Activated T-cell treated with anti-CD3 and anti-CD28 coated beads for 1 hour (primary cell): ENCODE results near the gene RAD50.
"Not testable (repeated sequence)": the region's sequence is repeated elsewhere in the genome, so short reads cannot be mapped to it uniquely, and the experiment has no call there.

Source experiments
- DNase-seq: peaks from one replicate; pipeline ENCODE4 v3.0.0-alpha.2; 2020; ENCODE audit warnings: low read depth

RAD50 gene

GRCh38 chr5:132633587-132633986 lies 76.8 kb downstream of the RAD50 start:
- not testable (repeated sequence) for DNase-seq

GRCh38 chr5:132635873-132636272 lies 79.1 kb downstream of the RAD50 start:
- no peak for DNase-seq

- no peak for DNase-seq
Observed at GRCh38 chr5:132637241-132637640, 80.5 kb downstream of the RAD50 start.

GRCh38 chr5:132639706-132640130 lies 82.9 kb downstream of the RAD50 start:
- no peak for DNase-seq

- no peak for DNase-seq
Observed at GRCh38 chr5:132640613-132641012, 83.8 kb downstream of the RAD50 start.

DNA sequence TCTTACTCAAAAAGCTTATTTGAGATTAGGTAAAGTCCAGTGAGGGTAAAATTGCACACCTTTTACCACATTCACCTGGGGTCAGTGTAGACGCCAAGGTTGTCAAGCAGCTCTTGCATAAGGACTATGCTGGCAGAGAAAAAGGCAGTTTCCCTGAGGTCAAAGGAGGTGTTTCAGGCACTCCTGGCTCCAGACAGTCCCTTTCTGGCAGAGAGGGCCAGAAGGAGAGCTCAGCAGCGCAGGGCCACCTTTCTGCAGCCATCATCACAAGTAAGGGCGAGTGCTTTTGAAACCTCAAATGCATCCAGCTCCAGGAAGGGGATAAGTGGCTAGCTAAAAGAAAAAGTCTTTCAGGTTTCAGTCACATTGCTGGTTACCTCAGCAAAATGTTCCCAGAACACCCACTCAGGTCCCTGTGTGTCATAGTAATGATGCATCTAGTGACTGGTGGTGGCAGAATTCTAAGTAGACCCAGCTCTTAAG lies 84.5 kb downstream of the RAD50 start:
- no peak for DNase-seq

DNA sequence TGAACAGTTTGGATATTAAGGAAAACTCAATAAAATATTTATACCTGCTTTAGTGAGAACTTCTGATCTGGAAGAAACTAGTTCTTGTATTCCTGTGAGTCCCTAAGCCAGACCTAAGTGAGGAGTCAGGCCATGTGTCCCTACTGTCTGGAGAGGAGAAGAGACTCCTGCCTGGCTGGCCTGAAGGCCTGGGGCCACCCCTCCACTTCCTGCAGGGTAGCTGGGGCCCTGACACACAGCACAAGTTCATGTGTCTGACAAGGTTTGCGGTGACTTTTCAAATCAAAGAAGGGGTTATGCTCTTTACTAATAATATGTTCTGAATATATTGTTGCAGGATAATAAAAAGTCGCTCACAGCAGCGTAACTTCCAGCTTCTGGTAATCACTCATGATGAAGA lies 85.1 kb downstream of the RAD50 start:
- DNase-seq = no peak

- DNase-seq = no peak
Observed at GRCh38 chr5:132644177-132644576, 87.4 kb downstream of the RAD50 start.

GRCh38 chr5:132646583-132647266 lies 89.9 kb downstream of the RAD50 start:
- no peak for DNase-seq

DNA sequence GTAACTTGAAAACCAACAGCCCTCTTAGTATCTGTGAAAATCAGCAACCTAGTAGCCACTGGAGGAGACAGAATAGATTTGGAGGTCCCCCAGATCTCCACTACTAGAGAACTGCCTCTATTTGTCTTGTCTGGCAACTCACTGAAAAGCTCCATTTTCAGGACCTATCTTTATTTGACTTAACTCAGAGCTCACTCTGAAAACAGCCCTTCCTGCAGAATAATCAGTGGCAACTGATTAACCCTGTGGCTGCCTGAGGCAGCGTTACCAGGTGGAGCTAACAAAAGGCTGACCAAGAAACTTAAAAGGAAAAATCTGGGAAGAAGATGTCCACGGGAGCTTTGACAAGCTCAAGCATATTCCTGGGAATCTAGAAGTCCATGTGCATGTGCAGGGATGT lies 90.7 kb downstream of the RAD50 start:
- no peak for DNase-seq

GRCh38 chr5:132648355-132648754 lies 91.6 kb downstream of the RAD50 start:
- no peak for DNase-seq

DNA sequence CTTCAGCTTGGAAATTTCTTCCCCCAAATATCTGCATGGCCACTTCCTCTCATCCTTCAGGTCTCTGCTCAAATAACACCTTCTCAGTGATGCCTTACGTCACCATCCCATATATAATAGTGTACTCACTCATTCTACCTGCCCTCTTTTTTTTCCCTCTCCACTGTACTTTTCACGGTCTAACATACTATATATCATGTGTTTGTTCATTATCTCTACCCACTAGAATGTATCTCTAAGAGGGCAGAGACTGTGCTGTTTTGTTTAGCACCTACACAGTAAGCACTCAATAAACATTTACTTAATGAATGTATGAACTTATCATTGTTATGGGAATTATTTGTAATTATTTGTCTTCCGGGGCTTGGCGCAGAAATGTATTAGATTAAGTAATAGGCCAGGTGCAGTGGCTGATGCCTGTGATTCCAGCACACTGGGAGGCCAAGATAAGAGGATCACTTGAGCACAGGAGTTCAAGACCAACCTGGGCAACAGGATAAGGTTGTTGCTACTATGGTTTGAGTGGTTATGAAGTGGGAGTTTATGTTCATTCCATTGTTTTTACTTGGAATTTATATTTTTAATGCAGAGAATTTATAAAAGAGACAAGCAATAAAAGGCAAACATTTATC lies 95.2 kb downstream of the RAD50 start:
- DNase-seq = no peak

DNA sequence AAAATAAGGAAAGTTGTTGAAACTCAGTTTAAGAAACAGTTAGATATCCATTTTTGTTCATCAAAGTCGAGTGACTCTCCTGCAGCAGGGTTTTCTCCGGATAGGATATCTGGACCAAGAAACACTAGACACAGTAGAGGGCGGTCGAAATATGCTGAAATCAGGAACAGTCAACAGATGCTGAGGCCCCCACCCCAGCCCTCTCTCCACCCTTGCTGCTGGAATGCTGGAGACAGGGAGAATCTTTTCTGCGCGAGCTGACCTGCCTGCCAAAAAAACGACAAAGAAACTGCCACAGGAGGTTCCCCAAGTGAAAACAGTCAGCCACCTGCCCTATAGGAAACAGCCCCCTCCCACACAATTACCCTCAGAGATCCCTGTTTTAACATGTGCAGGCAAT lies 96.9 kb downstream of the RAD50 start:
- no peak for DNase-seq

DNA sequence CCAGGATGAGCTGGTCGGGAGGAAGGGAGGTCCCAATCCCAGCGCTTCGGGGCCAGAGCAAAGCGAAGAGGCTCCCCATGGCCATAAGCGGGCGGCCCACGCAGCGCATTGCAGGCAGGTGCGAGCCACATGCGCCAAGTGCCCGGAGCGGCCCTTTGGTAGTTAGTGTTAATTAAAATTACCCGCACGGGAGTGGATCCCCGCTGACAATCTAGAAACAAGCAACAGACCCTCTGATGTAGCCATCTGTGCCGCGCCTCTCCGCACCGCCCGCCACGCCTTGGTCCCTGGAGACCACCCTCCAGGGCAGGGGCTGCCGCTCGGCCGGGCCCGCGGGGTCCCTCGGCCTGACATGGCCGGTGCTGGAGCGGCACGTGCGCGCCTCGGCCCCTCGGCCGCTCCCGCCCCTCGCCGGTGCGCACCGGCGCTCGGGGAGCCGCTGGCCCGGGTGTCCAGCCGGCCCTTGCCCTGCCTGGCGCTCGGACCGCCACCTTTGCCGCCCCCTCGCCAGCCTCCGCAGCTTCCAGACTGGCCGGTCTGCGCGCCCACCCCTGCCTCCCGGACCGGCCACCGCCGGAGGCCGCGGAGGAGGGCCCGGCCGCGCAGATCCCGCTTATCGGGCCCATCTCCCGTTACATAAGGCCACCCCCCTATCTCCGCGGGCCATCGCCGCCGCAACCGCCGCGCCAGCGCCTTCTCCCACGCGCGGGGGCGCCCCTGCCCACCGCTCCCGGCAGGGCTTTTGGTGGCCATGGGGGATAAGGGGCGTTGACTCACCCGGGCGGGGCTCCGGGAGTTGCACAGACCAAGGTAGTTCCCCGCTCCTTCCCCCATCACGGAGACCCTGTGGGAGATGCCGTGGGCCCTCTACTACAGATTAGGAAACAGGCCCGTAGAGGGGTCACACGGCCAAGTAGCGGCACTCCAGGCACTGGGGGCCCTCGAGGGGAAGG lies 99.3 kb downstream of the RAD50 start:
- DNase-seq = no peak

DNA sequence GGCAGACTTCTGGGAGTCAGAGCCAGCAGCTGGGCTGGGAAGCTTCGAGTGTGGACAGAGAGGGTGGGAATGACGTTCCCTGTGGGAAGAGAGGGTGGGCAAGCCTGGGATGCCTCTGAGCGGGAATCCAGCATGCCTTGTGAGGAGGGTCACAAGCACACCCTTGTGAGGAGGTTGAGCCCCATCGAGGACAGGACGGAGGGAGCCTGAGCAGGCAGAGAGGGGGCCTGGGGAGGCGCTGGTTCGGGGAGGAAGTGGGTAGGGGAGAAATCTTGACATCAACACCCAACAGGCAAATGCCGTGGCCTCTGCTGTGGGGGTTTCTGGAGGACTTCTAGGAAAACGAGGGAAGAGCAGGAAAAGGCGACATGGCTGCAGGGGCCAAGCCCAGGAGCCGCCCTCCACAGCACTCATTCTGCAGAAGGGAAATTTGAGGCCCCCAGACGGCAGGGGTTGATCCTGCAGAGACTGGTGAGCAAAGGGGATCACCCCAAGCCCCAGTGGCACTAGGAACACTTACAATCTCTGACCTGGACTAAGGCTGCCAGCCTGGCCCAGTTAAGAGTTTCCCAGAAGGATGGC lies 100.1 kb downstream of the RAD50 start:
- DNase-seq = no peak

DNA sequence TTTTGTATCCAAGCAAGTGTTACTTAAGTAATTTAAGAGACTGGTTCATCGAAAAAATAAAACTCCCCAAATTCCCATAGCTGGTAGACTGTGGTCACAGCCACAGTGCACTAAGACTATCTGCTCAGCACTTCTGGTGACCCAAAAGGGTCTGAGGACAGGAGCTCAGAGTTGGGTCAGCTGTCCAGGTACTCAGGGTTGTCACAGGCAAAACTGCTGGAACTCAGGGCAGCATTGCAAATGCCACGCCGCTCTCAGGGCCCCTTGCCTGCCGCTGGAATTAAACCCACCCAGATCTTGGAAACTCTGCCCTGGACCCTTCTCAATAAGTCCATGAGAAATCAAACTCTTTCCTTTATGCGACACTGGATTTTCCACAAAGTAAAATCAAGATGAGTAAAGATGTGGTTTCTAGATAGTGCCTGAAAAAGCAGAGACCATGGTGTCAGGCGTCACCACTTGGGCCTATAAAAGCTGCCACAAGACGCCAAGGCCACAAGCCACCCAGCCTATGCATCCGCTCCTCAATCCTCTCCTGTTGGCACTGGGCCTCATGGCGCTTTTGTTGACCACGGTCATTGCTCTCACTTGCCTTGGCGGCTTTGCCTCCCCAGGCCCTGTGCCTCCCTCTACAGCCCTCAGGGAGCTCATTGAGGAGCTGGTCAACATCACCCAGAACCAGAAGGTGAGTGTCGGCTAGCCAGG lies 101.1 kb downstream of the RAD50 start, which contains the start of gene IL13:
TSS of gene IL13 (plus strand) at position 498 of the 705 bp plus-strand sequence. CDS start at position 512, 14 bp downstream.
- no peak for DNase-seq

GRCh38 chr5:132658381-132659302 lies 101.9 kb downstream of the RAD50 start:
- DNase-seq = no peak

- DNase-seq = no peak
Observed at GRCh38 chr5:132659598-132660493, 103.1 kb downstream of the RAD50 start.
